GM23338 (cell line): Measurements from ENCODE around the gene SLC27A3. TPM values are rescaled to one million over a fixed set of nuclear protein-coding genes. Genes with fewer than 3 reads are reported as not detected.
"Not testable (repeated sequence)": the region's sequence is repeated elsewhere in the genome, so short reads cannot be mapped to it uniquely, and the experiment has no call there.

Source experiments
- ATAC-seq: fragments of 200-7000 bp; cut with Tn5 transposase; 3 replicates; pipeline ENCODE4 v1.9.1; 2020
- DNase-seq: peaks from one replicate; pipeline ENCODE4 v3.0.0-alpha.2; 2015; ENCODE audit warnings: low spot score
- H2AFZ ChIP-seq: fragments of 200-600 bp; sonication (generic); 2 replicates; pipeline ENCODE4 v1.8.0; 2016; ENCODE audit warnings: antibody characterized with exemption, mild to moderate bottlenecking, moderate library complexity
- H3F3A ChIP-seq: fragments of 200-600 bp; sonication (generic); replicated peaks from 2 replicates; pipeline ENCODE4 v1.8.0; 2017; ENCODE audit warnings: antibody characterized with exemption, mixed run types, low read depth
- H3K27ac ChIP-seq: fragments of 200-600 bp; sonication (generic); 2 replicates; pipeline ENCODE4 v1.6.1; 2016; ENCODE audit warnings: low read depth
- H3K27me3 ChIP-seq: fragments of 200-600 bp; sonication (generic); 2 replicates; pipeline ENCODE4 v1.8.0; 2016; ENCODE audit warnings: mild to moderate bottlenecking, mixed run types, moderate library complexity; ENCODE audit not compliant: insufficient read depth
- H3K36me3 ChIP-seq: fragments of 200-600 bp; sonication (generic); 2 replicates; pipeline ENCODE4 v1.8.0; 2016; ENCODE audit warnings: mild to moderate bottlenecking; ENCODE audit not compliant: insufficient read depth
- H3K4me1 ChIP-seq: fragments of 200-600 bp; sonication (generic); 2 replicates; pipeline ENCODE4 v1.8.0; 2016; ENCODE audit warnings: mild to moderate bottlenecking, moderate library complexity; ENCODE audit not compliant: insufficient read depth
- H3K4me2 ChIP-seq: fragments of 200-600 bp; sonication (generic); 2 replicates; pipeline ENCODE4 v1.7.1; 2017; ENCODE audit warnings: mixed run types
- H3K4me3 ChIP-seq: fragments of 200-600 bp; sonication (generic); 2 replicates; pipeline ENCODE4 v1.6.1; 2016; ENCODE audit warnings: mixed run types
- H3K79me2 ChIP-seq: fragments of 200-600 bp; sonication (generic); replicated peaks from 2 replicates; pipeline ENCODE4 v1.8.0; 2017; ENCODE audit warnings: mild to moderate bottlenecking; ENCODE audit not compliant: insufficient read depth
- H3K9me2 ChIP-seq: fragments of 200-600 bp; sonication (generic); 2 replicates; pipeline ENCODE4 v1.8.0; 2017; ENCODE audit not compliant: insufficient read depth
- H4K20me1 ChIP-seq: fragments of 200-600 bp; sonication (generic); replicated peaks from 2 replicates; pipeline ENCODE4 v1.8.0; 2017; ENCODE audit warnings: mild to moderate bottlenecking; ENCODE audit not compliant: insufficient read depth
- H3K27ac Mint-ChIP-seq: 2 replicates; pipeline ENCODE4 v1.8.0; 2020; ENCODE audit warnings: inconsistent platforms, mild to moderate bottlenecking, moderate library complexity, mixed read lengths
- H3K27me3 Mint-ChIP-seq: 3 replicates; pipeline ENCODE4 v1.8.0; 2022; ENCODE audit warnings: low read depth, mild to moderate bottlenecking, moderate library complexity, mixed read lengths, inconsistent platforms; ENCODE audit not compliant: insufficient read depth, poor library complexity
- H3K36me3 Mint-ChIP-seq: 3 replicates; pipeline ENCODE4 v1.8.0; 2021; ENCODE audit warnings: low read depth, mild to moderate bottlenecking, inconsistent platforms, moderate library complexity, mixed read lengths
- H3K4me1 Mint-ChIP-seq: 3 replicates; pipeline ENCODE4 v1.8.0; 2020; ENCODE audit warnings: mild to moderate bottlenecking, inconsistent platforms, mixed read lengths
- H3K4me3 Mint-ChIP-seq: 3 replicates; pipeline ENCODE4 v1.8.0; 2021; ENCODE audit warnings: moderate library complexity, mild to moderate bottlenecking, inconsistent platforms, mixed read lengths
- H3K9me3 Mint-ChIP-seq: 3 replicates; pipeline ENCODE4 v1.8.0; 2020; ENCODE audit warnings: moderate library complexity, mild to moderate bottlenecking, inconsistent platforms, mixed read lengths
- JUNB ChIP-seq: IDR thresholded peaks from one replicate; pipeline ENCODE4 v1.6.1; 2016; ENCODE audit warnings: antibody characterized with exemption; ENCODE audit not compliant: unreplicated experiment
- REST ChIP-seq: IDR thresholded peaks from one replicate; pipeline ENCODE4 v1.6.1; 2018; ENCODE audit warnings: antibody characterized with exemption; ENCODE audit not compliant: unreplicated experiment
- ZNF331 ChIP-seq: fragments of 250-450 bp; sonication (Bioruptor Pico); IDR thresholded peaks from 2 replicates; pipeline ENCODE4 v1.5.0; 2020; ENCODE audit warnings: low read depth, mild to moderate bottlenecking, moderate library complexity
- ZNF462 ChIP-seq: fragments of 250-450 bp; sonication (Bioruptor Pico); IDR thresholded peaks from 2 replicates; pipeline ENCODE4 v1.5.0; 2020; ENCODE audit warnings: mild to moderate bottlenecking, moderate library complexity
- polyA plus RNA-seq: library from polyadenylated mRNA; unstranded; fragments of >200 nt; fragmentation: Nextera tagmentation; extraction: Ambion mirVana; gene quantifications from 2 replicates; pipeline ENCODE4 v1.2.1, GENCODE V29; 2016
- total RNA-seq: library from RNA; depleted of rRNA; stranded (reverse); fragments of >200 nt; shearing (Covaris generic); gene quantifications from 2 replicates; pipeline ENCODE4 v1.2.3, GENCODE V29; 2014
- TF ChIP-seq, protein P1 (sequence below): IDR thresholded peaks from 2 replicates; pipeline ENCODE4 v1.6.1; 2016; ENCODE audit warnings: antibody characterized with exemption
- TF ChIP-seq, protein P2 (sequence below), 2 experiments: fragments of 200-600 bp in 1 of 2; sonication (generic) in 1 of 2; conservative IDR thresholded peaks; 2 replicates each; pipeline versions ENCODE4 v1.5.1 to v1.6.1; 2016 to 2017; ENCODE audit warnings: antibody characterized with exemption in 2 of 2, low read depth in 2 of 2, mild to moderate bottlenecking in 2 of 2, moderate library complexity in 1 of 2

SLC27A3 gene
- total and polyA plus RNA-seq, 2 experiments from 2014 or later: 24.2 to 26.3 TPM

GRCh38 chr1:153782648-153783047, 7.4 kb downstream of the SLC27A3 start:
- not testable (repeated sequence) for H3F3A ChIP-seq, H3K79me2 ChIP-seq, H4K20me1 ChIP-seq, H3K4me1 ChIP-seq, H3K27me3 ChIP-seq, H3K27me3 Mint-ChIP-seq, H3K27ac Mint-ChIP-seq, H3K9me3 Mint-ChIP-seq, H3K9me2 ChIP-seq, DNase-seq, H3K36me3 ChIP-seq, ATAC-seq, H2AFZ ChIP-seq
- Mint-ChIP-seq H3K4me1 (peaks cover 12% of the 10 kb centered on the region), H3K36me3 (peaks cover 10% of the 10 kb centered on the region; the same call in 2 of the 3 replicates), H3K4me3 (peak overlapping the region; percentile 73)
- H3K4me2 ChIP-seq: peak overlapping the region; percentile 76; the same call in 1 of the 2 replicates
- peak overlapping the region; percentile 67 for H3K4me3 ChIP-seq
- H3K27ac ChIP-seq: peak overlapping the region; percentile 73; the same call in 1 of the 2 replicates

GRCh38 chr1:153783233-153784190, 8.3 kb downstream of the SLC27A3 start:
- peak overlapping the region; percentile 67 for H3K4me3 ChIP-seq
- DNase-seq: peak; percentile 91
- no peaks in the 10 kb centered on the region for H3K27me3 ChIP-seq
- Mint-ChIP-seq H3K9me3 (no peaks in the 10 kb centered on the region; the same call in 2 of the 3 replicates), H3K27ac (peak overlapping the region; percentile 95), H3K27me3 (peaks cover 5% of the 10 kb centered on the region), H3K36me3 (peaks cover 9% of the 10 kb centered on the region; the same call in 2 of the 3 replicates), H3K4me3 (peak overlapping the region; percentile 73), H3K4me1 (peaks cover 7% of the 10 kb centered on the region)
- no peaks in the 10 kb centered on the region for H3K9me2 ChIP-seq
- peak; percentile 92 for ATAC-seq
- H3K79me2 ChIP-seq: no peaks in the 10 kb centered on the region
- peak overlapping the region; percentile 87; the same call in 1 of the 2 replicates for H2AFZ ChIP-seq
- peaks cover 10% of the 10 kb centered on the region for H3F3A ChIP-seq
- H3K27ac ChIP-seq: peak overlapping the region; percentile 73
- H3K36me3 ChIP-seq: no peaks in the 10 kb centered on the region
- H3K4me2 ChIP-seq: peak overlapping the region; percentile 76
- H3K4me1 ChIP-seq: peaks cover 7% of the 10 kb centered on the region; the same call in 1 of the 2 replicates
- H4K20me1 ChIP-seq: no peaks in the 10 kb centered on the region
- no peak for TF ChIP-seq JUNB
- TF ChIP-seq, protein P1, sequence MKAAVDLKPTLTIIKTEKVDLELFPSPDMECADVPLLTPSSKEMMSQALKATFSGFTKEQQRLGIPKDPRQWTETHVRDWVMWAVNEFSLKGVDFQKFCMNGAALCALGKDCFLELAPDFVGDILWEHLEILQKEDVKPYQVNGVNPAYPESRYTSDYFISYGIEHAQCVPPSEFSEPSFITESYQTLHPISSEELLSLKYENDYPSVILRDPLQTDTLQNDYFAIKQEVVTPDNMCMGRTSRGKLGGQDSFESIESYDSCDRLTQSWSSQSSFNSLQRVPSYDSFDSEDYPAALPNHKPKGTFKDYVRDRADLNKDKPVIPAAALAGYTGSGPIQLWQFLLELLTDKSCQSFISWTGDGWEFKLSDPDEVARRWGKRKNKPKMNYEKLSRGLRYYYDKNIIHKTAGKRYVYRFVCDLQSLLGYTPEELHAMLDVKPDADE: 0 out of 2 replicates have a peak, but pooled peaks have one; percentile 43
- TF ChIP-seq ZNF462 (CRISPR knock-in tag): no peak
- TF ChIP-seq, protein P2, sequence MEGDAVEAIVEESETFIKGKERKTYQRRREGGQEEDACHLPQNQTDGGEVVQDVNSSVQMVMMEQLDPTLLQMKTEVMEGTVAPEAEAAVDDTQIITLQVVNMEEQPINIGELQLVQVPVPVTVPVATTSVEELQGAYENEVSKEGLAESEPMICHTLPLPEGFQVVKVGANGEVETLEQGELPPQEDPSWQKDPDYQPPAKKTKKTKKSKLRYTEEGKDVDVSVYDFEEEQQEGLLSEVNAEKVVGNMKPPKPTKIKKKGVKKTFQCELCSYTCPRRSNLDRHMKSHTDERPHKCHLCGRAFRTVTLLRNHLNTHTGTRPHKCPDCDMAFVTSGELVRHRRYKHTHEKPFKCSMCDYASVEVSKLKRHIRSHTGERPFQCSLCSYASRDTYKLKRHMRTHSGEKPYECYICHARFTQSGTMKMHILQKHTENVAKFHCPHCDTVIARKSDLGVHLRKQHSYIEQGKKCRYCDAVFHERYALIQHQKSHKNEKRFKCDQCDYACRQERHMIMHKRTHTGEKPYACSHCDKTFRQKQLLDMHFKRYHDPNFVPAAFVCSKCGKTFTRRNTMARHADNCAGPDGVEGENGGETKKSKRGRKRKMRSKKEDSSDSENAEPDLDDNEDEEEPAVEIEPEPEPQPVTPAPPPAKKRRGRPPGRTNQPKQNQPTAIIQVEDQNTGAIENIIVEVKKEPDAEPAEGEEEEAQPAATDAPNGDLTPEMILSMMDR (conservative IDR thresholded peaks at IDR 0.05; ENCODE audit: low read depth in 2 of 2): no peak
- TF ChIP-seq REST: no peak
- TF ChIP-seq ZNF331 (CRISPR knock-in tag): no peak
